T-helper 22 cell (primary cell): Measurements from ENCODE around the gene ATP7A.
A peak's percentile ranks its signal among the peaks of the same experiment; 100 is the strongest.
"Not testable (repeated sequence)": the region's sequence is repeated elsewhere in the genome, so short reads cannot be mapped to it uniquely, and the experiment has no call there.

Experiments used
- DNase-seq: peaks from one replicate; pipeline ENCODE4 v3.0.0-alpha.2; 2020; ENCODE audit warnings: low read depth

Gene ATP7A

DNA sequence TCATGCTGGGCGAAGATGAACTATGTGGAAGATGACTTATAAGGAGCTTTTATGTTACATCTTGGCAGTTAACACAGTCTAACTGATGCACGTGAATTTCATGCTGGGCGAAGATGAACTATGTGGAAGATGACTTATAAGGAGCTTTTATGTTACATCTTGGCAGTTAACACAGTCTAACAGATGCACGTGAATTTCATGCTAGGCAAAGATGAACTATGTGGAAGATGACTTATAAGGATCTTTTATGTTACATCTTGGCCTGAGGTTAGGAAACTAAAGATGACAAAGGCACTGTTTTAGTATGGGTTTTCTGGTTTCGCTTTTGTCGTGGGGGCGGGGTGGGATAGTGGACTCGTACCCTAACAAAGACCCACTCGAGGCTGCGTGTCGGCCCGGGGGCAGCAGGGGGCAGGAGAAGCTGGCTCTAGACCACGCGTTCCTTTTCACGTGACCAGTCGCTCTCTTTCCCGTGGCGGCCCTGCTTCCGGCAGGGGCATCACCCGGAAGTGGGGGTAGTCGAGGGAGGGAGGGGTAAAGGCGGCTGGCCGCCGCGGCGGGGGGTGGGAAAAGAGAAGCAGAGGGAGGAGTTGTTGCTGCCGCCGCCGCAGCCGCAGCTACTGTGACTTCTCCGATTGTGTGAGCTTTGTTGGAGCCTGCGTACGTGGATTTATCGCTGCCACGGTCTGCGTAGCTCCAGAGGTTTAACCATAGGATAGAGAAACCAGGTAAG lies at the start of gene ATP7A:
TSS of gene ATP7A (plus strand) at position 586 of the 733 bp plus-strand sequence. CDS start 60,949 bp downstream, outside the sequence.
- peak; percentile 85 for DNase-seq

DNA sequence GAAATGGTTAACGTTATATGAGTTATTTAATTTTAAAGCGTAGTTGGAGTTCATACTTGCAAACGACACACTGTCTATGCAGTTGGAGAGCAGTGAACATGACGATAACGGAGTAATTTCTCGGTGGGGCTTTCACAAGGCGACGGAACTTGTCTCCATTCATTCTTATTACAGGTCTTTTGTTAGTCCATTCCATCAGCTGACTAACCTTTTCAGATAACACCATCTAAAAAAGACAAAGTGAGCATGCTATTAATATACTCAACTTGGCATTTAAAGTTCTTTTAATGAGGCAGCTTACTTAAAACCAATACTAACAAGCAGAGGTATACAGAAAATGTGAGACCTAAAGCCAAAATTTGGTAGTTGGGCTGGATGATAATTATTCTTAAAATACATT lies 35.1 kb upstream of the ATP7A start:
- no peak for DNase-seq

DNA sequence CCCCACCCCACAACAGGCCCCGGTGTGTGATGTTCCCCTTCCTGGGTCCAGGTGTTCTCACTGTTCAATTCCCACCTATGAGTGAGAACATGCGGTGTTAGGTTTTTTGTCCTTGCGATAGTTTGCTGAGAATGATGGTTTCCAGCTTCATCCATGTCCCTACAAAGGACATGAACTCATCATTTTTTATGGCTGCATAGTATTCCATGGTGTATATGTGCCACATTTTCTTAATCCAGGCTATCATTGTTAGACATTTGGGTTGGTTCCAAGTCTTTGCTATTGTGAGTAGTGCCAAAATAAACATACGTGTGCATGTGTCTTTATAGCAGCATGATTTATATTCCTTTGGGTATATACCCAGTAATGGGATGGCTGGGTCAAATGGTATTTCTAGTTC lies 29.1 kb upstream of the ATP7A start:
- DNase-seq = not testable (repeated sequence)

DNA sequence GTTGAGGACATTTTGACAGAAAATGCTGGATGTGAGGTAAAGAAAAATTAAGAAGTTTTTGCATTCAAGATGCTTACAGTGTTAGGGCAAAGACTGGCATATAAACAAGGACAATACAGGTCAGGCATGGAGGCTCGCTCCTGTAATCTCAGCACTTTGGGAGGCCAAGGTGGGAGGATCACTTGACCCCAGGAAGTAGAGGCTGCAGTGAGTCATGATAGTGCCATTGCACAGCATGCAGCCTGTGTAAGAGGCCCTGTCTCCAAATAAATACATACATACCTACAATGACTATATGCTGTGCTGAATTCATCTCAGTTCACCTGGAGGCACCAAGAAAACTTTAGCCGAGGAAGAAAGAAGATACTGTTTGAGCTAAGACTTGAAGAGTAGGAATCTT lies 17.6 kb upstream of the ATP7A start:
- DNase-seq = no peak

DNA sequence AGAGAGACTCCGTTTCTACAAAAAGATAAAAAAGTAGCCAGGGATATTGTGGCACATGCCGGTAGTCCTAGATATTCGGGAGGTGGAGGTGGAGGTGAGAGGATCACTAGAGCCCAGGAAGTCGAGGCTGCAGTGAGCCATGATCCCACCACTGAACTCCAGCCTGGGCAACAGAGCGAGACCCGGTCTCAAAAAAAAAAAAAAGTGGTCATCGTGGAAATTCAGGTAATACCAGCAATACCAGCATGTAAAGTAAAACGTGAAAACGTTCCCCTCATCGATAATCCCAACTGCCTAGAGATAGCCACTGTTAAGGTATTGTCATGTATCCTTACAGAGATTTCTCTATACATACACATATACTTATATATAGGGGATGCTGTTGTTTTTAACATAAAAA lies 16.8 kb upstream of the ATP7A start:
- DNase-seq = no peak

DNA sequence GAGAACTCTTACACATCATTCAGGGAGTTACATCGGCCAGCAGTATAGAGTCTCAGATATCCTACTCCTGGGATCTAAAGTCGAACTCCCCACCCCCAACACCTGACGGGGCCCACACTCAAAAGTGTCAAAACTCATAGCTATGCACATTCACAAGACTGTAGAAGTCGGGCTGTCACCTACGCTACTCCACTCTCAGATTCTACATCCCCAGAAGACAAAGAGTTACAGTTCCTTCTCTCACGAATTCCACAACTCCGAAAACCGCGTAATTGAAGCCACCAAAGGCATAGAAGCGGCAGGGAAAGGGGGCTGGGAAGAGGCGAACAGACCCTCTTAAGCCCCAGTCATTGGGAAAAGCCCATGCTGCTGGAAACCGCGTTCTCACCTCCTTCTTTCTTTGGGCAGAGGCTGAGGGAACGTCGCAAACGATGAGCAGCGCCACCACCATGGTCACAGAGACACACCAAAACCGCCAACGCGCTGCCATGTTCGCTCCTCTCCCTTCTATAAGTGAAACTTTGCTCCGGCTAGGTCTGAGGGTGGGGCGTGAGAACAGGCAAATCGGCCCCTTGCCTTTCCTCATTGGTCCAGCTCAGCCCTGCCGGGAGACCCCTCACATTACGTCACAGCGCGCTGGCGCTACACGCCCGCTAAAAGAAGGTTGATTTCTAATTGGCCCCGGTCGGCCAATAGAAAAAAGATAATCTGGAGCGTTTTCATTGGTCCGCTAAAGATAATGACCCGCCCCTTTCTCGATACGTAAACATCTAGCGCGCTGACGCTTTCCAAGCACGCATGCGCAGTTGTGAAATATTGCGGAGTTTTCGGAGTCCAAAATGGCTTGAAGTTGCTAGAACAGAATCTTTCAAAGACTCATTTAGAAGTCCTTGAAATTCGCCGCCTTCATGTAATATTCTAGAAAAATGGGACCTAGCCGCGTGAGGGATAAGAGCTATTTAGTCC lies 15.3 kb upstream of the ATP7A start, which contains the start of gene MAGT1:
TSS of gene MAGT1 (minus strand) at position 515 of the 966 bp plus-strand sequence. CDS start at position 490, 25 bp downstream.
- DNase-seq = peak; percentile 88

DNA sequence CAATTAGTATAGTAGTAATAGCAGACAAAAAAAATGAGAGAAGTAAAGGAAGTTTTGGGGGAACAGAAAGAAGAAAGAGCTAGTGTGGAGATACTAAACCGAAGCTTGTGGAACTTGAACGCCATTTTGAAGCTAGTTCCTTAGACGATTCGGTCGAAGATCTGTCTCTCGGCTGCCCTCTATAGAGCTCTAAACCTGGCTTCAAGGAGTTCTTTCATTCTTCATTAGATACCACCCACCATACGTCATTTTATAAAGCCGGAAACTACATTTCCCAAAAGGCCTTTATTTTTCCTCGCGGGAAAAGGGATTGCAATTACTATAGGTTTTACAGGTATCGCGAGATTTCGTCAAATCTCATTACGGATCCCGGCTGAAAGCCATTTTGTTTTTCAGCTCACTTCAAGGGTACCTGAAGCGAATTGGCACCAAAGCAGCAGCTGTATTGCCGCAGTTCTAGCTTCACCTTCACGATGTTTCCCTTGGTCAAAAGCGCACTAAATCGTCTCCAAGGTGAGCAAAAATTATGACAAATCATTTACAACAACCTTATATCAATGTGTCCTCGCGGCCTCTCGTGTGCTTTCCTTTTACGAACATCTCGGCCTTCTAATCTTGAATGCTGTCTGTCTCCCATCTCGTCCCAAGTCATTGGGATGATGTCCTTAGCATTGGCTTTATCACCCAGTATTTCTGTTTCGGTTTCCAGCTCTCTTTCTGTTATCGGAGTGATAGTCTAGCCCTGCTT lies 11.2 kb upstream of the ATP7A start, which contains the start of gene COX7B:
TSS of gene COX7B (plus strand) at position 388 of the 748 bp plus-strand sequence. CDS start at position 474, 86 bp downstream.
- peak; percentile 51 for DNase-seq

DNA sequence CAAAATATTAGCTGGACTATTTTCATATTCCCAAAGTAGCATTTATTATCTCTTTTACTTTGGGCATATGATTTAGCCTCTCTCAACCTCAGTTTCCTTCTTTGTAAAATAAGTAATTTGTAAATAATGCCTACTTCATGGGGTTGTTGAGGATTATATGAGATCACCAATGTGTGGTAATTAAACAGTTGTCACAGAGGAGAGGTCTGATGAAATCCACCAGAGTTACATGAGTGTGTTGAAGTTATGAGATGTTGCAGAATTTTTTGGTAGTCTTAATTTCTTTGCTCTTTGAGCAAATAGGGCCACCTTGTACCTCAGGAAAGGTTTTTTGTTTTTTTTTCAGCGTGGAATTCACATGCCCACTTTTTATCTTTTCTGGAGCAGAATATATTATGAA lies 9.8 kb upstream of the ATP7A start:
- no peak for DNase-seq

DNA sequence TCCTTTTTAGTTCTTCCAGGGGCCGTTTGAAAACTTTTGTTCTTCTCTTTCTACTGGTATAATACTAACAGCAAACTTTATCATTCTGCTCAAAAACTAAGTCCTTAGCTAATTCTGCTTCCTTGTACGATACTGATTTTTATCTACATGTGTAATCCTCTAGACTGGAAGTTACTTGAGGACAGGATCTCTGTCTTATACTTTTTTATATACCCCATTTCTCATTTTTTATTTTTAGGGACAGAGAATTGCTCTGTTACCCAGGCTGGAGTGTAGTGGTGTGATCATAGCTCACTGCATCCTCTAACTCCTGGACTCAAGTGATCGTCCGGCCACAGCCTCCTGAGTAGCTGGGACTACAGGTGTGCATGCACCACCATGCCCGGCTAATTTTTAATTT lies 9.0 kb upstream of the ATP7A start:
- no peak for DNase-seq

DNA sequence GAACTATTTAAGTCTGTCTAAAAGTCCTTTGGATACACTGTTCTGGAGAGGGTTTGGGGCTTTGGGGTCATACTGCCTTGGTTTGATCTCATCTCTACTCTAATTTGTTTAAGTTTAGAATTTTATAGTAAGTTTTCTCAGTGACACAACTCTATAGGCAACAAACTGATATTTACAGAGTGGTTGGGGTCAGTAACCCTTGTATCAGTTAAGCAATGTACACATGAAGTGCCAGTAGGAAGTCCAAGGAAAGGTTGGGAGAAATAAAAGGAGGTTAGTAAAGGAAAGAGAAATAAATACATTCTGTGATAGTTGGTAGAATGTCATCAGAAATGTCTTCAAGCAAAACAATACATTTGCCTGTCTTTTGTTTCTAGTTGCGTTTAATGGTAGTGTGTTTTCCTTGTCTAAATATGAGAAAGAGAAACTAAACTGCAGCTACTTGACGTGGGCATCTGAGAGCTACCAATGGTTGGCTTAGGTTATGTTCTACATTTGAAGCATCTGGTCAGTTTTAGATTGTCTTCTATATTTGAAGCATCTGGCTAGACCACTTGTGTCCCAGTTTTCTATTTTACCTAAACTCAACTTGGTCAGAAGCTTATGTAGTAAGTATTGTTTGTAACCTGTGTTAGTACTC lies 6.9 kb downstream of the ATP7A start:
- no peak for DNase-seq

DNA sequence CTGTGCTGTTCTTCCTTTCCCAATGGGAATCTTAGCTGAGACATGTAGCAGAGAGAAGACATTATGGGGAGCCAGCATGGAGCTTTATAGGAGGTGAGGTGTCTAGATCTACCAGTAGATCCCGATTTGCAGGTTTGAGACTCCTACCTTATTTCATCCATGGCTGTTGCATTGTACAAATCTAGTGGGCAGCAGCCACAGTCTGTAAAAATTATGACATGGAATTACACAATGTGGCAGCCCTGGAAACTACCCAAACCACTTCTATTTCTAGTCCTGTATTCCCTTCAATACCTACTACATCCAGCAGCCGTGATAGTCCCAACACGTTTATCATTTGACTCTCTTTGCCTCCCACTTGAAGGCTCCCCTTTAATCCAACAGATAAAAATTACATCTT lies 8.1 kb downstream of the ATP7A start:
- DNase-seq = no peak

DNA sequence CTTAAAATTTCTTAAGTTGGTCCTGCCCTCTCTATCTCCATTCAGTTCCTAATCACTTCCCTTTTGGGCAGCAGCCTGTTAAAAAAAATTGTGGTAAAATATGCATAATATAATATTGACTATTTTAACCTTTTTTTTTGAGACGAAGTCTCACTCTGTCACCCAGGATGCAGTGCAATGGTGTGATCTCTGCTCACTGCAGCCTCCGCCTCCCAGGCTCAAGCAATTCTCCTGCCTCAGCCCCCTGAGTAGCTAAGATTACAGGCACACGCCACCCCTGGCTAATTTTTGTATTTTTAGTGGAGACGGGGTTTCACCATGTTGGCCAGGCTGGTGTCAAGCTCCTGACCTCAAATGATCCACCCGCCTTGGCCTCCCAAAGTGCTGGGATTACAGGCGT lies 8.9 kb downstream of the ATP7A start:
- DNase-seq = not testable (repeated sequence)

DNA sequence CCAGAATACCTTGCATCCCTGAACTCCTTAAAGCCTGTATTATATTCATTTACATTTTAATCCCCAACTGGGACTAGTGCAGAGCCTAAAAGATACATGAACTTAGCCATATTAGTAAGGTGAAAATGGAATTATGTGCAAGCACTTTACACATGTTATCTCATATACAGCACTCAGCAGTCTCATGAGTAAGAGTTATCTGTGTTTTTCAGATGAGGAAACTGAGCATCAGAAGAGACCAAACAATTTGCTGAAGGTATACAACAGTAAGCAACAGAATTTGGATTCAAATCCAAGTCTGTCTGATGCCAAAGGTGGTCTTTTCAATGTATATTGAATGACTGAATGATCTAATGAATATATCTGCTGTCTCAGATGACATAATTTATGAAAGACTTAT lies 12.3 kb downstream of the ATP7A start:
- no peak for DNase-seq

DNA sequence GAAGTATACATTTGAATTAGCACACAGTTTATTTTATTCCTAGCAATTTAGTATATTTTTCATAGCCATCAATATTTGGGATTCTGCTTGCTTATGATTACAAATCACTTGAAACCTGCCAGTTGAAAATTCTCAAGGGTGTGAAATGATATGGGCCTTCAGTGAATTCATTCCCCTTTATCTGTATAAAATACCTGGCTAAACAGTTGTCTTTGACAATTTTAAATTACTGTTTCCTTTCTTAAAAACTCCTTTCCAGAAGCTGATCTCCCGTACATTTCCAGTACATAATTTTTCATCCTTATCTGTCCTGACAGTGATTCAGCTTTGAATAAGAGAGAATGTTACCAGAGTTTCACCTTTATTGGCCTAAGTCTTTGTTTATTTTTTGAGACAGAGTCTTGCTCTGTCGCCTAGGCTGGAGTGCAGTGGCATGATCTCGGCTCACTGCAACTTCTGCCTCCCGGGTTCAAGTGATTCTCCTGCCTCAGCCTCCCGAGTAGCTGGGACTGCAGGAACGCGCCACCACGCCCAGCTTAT lies 13.9 kb downstream of the ATP7A start:
- DNase-seq = no peak

DNA sequence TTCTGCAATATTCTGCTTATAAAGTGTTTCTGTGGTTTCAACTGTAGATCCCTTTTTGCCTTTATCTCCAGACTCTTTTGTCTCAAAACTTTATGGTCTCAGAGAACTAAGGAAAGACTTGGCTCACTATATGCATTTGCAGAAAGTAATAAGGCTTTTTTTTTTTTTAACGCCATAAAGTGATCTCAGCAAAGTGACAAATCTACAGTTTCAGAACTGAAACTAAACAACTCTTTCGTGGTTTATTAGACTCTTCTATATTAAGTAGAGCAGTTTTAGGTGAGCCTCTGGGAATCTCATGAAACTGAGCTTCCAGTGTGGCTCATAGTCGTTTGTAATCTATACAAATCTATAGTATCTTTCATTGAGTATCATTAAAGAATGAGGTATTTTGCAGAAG lies 15.3 kb downstream of the ATP7A start:
- DNase-seq = no peak

DNA sequence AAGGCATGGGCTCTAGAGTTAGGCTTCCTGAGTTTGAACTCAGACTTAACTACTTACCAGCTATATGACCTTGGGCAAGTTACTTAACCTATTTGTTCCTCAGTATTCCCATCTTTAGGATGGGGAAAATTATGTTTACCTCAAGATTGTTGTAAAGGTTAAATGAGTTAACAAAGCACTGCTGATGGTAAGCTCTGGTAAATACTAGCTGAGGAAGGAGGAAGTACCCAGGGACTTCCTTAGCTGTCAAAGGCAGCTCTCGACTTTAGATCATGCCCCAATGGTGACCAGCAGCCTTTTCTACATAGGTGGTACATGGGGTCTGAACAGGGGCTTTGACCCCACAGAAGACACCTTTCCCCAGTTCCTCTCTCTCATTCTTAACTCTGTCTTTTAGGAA lies 20.1 kb downstream of the ATP7A start:
- no peak for DNase-seq

DNA sequence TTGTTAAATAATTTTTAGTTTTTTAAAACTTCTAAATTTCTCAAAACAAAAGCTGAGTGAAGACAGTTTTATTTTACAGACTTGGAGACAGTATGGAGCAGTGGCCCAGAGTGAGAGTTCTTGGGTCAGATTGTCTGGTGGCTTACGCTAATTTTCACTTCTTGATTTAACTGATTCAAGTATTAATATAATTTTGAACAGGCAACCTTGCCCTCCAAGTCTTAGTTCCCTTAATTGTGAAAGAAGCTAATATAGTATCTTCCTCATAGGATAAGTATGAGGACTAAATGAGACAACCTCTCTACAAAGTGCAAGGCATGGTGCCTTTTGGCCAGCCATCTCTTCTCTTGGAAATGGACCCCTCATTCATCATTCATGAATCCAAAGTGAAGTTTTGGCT lies 25.4 kb downstream of the ATP7A start:
- DNase-seq = no peak

DNA sequence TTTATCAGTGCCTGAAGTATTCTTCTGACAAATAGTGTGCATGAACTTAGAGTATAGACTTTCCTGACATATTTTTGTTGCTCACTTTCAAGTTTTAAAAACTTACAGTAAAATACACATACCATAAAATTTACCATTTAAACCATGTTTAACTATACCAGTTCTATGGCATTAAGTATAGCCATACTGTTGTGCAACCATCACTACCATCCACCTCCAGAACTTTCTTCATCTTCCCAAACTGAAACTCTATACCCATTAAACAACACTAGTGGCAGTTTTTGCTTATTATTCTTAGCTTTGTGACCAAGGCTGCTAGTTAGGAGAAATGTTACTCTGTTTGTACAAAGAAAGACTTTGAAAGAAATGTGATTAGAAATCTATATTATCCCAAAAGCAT lies 25.8 kb downstream of the ATP7A start:
- no peak for DNase-seq

DNA sequence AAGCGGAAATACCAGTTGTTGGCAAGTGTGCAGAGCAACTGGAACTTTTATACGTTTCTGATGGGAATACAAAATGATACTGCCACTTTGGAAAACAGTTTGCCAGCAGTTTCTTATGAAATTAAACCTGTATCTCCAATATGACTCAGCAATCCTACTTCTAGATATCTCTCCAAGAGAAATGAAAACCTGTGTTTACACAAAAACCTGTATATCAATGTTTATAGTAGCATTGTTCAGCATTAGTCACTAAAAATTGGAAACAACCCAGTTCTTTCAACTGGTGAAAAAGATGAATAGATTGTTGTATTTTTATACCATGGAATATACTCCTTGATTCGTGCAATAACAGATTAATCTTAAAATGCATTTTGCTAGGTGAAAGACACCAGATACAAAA lies 26.8 kb downstream of the ATP7A start:
- no peak for DNase-seq

DNA sequence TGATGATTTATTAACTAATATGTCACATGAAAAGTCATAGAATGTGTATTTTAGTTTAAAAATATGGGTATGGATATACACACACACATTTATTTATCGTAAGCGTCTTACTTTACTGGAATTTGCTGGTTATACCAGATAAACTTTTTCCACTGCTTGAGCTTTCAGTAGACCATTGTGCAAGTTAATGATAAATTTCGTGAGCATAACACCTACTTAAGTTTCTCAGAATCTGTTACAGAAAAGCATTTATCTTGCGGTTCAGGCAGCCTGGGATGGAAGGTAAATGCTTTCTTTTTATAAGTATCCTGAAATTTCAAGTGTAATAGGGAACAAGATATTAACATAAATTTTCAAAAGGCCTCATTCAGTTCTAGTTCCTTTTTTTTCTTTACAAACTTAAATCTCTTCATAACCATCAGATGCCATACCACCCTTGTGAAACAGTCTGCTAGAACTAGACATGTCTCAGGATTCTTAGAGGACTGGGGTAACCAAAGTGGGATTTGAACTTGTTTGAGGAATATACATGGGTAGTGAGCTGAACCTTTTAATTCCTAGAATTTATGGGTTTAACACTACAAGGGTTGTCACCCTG lies 27.7 kb downstream of the ATP7A start:
- no peak for DNase-seq

DNA sequence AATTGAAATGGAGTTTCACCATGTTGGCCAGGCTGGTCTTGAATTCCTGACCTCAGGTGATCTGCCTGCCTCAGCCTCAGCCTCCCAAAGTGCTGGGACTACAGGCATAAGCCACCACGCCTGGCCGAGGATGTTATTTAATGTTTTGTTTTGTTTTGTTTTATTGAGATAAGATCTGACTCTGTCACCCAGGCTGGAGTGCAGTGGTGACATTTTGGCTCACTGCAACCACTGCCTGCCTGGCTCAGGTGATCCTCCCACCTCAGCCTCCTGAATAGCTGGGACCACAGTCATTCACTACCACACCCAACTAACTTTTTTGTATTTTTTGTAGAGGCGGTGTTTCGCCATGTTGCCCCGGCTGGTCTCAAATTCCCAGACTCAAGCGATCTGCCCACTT lies 34.5 kb downstream of the ATP7A start:
- not testable (repeated sequence) for DNase-seq
